Keratinocyte (primary cell): Measurements from ENCODE around the gene TXNDC17. TPM values are rescaled to one million over a fixed set of nuclear protein-coding genes. Genes with fewer than 3 reads are reported as not detected.

ENCODE experiments used
- DNase-seq: peaks from one replicate; pipeline ENCODE4 v3.0.0-alpha.2; 2011; ENCODE audit warnings: low read depth, missing footprints, low spot score
- FAIRE-seq: peaks from 2 replicates; lab custom pipeline; 2011; peaks lifted over from hg19 to GRCh38; lab: Jason Lieb, UNC
- H2AFZ ChIP-seq: 2 replicates; pipeline ENCODE4 v1.6.0; 2012; ENCODE audit warnings: low read length, control low read depth, inconsistent platforms; ENCODE audit not compliant: control insufficient read depth
- H3K27ac ChIP-seq: 2 replicates; pipeline ENCODE4 v1.5.1; 2011; ENCODE audit warnings: low read length; ENCODE audit not compliant: control insufficient read depth, insufficient read depth
- H3K27me3 ChIP-seq: 3 replicates; pipeline ENCODE4 v1.6.0; 2011; ENCODE audit warnings: low read length; ENCODE audit not compliant: control insufficient read depth, insufficient read depth; ENCODE audit errors: extremely low read depth
- H3K36me3 ChIP-seq, 2 experiments: 2 replicates in 1 of 2; 3 replicates in 1 of 2; pipeline ENCODE4 v1.5.1; 2011; ENCODE audit warnings: low read length in 2 of 2, mild to moderate bottlenecking in 1 of 2; ENCODE audit not compliant: control insufficient read depth in 2 of 2, insufficient read depth in 2 of 2; ENCODE audit errors: extremely low read depth in 1 of 2
- H3K4me1 ChIP-seq: 3 replicates; pipeline ENCODE4 v1.5.1; 2011; ENCODE audit warnings: low read length; ENCODE audit not compliant: control insufficient read depth, insufficient read depth; ENCODE audit errors: extremely low read depth
- H3K4me2 ChIP-seq: 3 replicates; pipeline ENCODE4 v1.6.0; 2011; ENCODE audit warnings: low read depth, low read length; ENCODE audit not compliant: control insufficient read depth, insufficient read depth; ENCODE audit errors: extremely low read depth
- H3K4me3 ChIP-seq, 3 experiments: fragments of 200-600 bp in 1 of 3; sonication (generic) in 1 of 3; 2 replicates in 2 of 3; 3 replicates in 1 of 3; pipeline ENCODE4 v1.5.1; 2011 to 2016; ENCODE audit warnings: low read length in 3 of 3, mild to moderate bottlenecking in 3 of 3, control low read depth in 2 of 3, inconsistent platforms in 1 of 3, low read depth in 1 of 3, mixed read lengths in 1 of 3, mixed run types in 1 of 3, moderate library complexity in 1 of 3; ENCODE audit not compliant: control insufficient read depth in 2 of 3, insufficient read depth in 2 of 3; ENCODE audit errors: extremely low read depth in 1 of 3
- H3K79me2 ChIP-seq: 2 replicates; pipeline ENCODE4 v1.6.0; 2012; ENCODE audit warnings: low read length; ENCODE audit not compliant: control insufficient read depth, insufficient read depth
- H3K9ac ChIP-seq: 3 replicates; pipeline ENCODE4 v1.6.0; 2011; ENCODE audit warnings: low read length; ENCODE audit not compliant: control insufficient read depth, insufficient read depth; ENCODE audit errors: extremely low read depth
- H3K9me1 ChIP-seq: 3 replicates; pipeline ENCODE4 v1.6.0; 2011; ENCODE audit warnings: low read length; ENCODE audit not compliant: control insufficient read depth, insufficient read depth; ENCODE audit errors: extremely low read depth
- H3K9me3 ChIP-seq: 2 replicates; pipeline ENCODE4 v1.5.1; 2012; ENCODE audit warnings: low read depth, low read length; ENCODE audit not compliant: control insufficient read depth
- H4K20me1 ChIP-seq: 3 replicates; pipeline ENCODE4 v1.6.0; 2011; ENCODE audit warnings: low read length; ENCODE audit not compliant: control insufficient read depth, insufficient read depth; ENCODE audit errors: extremely low read depth
- EZH2 ChIP-seq: IDR thresholded peaks from one replicate; pipeline ENCODE4 v1.6.1; 2012; ENCODE audit warnings: inconsistent platforms, mild to moderate bottlenecking, low read length, moderate library complexity
- dilution Hi-C: fragments of 300-500 bp; cut with MboI; formaldehyde crosslinking; loops from one replicate; pipeline ENCODE4 v1.7.0; 2020; ENCODE audit warnings: low sequenced_read_pairs; ENCODE audit not compliant: extremely low pct_ligation_motif_present
- polyA plus RNA-seq, 5 experiments: library from polyadenylated mRNA; depleted of rRNA in 3 of 5; stranded (reverse) in 3 of 5; stranded (forward) in 1 of 5; unstranded in 1 of 5; fragments of >200 nt; gene quantifications; 1 replicate in 1 of 5; 2 replicates in 3 of 5; 3 replicates in 1 of 5; pipeline versions ENCODE4 v1.2.1 to v1.2.3, GENCODE V29; 2011 to 2012; ENCODE audit warnings: missing spikeins in 2 of 5, low read depth in 1 of 5, low replicate concordance in 1 of 5
- TF ChIP-seq, protein P1 (sequence below), 3 experiments: IDR thresholded peaks in 1 of 3; conservative IDR thresholded peaks in 1 of 3; optimal IDR thresholded peaks in 1 of 3; 2 replicates in 2 of 3; 3 replicates in 1 of 3; pipeline versions ENCODE3 to v1.5.1; 2011; ENCODE audit warnings: low read length in 3 of 3, mild to moderate bottlenecking in 3 of 3, moderate library complexity in 2 of 3, control low read depth in 1 of 3, inconsistent platforms in 1 of 3; ENCODE audit not compliant: insufficient read depth in 2 of 3; ENCODE audit errors: extremely low read depth in 1 of 3

Gene TXNDC17
- polyA plus RNA-seq, 1 donor (not counting 4 experiments of a cell fraction or from before 2014, with no cell fraction given), result 1,215 TPM

DNA sequence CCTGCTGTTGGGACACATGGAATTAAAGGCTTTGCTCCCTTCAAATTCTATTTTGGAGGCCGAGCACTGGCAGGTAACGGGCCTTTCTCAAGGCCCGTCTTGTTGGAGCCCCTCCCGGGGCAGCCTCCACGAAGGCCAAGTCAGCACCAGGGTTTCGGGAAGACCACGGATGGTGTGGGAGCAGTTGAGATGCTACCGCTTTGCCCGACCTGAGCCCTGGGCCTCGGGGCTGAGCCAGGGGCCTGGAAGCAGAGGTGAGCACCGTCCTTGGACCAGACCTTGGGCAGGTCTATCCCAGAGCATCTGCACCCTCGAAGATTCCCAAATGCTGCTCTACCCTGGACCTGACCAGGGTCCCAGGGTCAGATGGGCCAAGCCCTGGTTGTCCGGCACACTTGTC, 33.7 kb downstream of the TXNDC17 start:
- Histone ChIP-seq H3K9me1 (no peaks in the 10 kb centered on the region), H3K27me3 (no peaks in the 10 kb centered on the region), H2AFZ (no peak overlapping the region), H3K27ac (no peak overlapping the region), H3K79me2 (no peaks in the 10 kb centered on the region), H3K4me2 (no peak overlapping the region), H3K4me1 (peaks cover 27% of the 10 kb centered on the region), H4K20me1 (no peaks in the 10 kb centered on the region), H3K4me3 (no peak overlapping the region), H3K9me3 (no peaks in the 10 kb centered on the region), H3K36me3 (no peaks in the 10 kb centered on the region), H3K9ac (no peak overlapping the region)
- DNase-seq (no peak), FAIRE-seq (no peak)
- dilution Hi-C loops, result no loop called here
- TF ChIP-seq, protein P1, sequence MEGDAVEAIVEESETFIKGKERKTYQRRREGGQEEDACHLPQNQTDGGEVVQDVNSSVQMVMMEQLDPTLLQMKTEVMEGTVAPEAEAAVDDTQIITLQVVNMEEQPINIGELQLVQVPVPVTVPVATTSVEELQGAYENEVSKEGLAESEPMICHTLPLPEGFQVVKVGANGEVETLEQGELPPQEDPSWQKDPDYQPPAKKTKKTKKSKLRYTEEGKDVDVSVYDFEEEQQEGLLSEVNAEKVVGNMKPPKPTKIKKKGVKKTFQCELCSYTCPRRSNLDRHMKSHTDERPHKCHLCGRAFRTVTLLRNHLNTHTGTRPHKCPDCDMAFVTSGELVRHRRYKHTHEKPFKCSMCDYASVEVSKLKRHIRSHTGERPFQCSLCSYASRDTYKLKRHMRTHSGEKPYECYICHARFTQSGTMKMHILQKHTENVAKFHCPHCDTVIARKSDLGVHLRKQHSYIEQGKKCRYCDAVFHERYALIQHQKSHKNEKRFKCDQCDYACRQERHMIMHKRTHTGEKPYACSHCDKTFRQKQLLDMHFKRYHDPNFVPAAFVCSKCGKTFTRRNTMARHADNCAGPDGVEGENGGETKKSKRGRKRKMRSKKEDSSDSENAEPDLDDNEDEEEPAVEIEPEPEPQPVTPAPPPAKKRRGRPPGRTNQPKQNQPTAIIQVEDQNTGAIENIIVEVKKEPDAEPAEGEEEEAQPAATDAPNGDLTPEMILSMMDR (optimal IDR thresholded peaks at IDR 0.05 in 1 of 3, IDR thresholded peaks at IDR 0.05 in 1 of 3, conservative IDR thresholded peaks at IDR 0.05 in 1 of 3; ENCODE audit: extremely low read depth in 1 of 3, insufficient read depth in 2 of 3, low read length in 3 of 3), result no peak
- TF ChIP-seq EZH2, result no peak

DNA sequence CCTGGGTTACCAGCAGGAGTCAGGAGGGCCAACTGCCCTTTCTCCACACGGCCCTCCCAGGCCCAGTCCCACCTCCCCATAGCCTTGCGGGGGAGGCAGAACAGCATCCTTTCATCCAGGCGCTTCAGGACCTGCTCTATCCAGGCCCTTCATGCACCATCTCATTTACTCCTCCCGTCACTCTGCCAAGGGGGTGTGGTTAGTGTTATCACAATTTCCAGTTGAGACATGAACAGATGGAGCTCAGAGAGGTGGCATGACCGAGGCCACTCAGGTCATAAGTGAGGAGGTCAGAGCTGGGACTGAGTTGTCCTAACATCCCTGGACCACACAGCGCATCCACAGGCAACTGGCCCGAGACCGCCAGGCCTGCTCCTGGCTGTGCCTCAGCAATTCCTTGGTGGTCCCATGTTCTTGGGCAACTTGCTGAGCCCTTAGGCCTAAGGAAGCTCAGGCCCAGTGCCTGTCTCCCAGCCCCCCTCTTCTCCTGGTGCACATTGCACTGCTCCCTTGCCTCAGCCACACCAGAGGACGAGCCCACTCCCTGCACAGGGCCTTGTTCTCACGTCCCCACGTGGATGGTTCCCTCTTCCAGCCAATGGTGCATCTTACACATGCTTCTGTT, 34.5 kb downstream of the TXNDC17 start:
- Histone ChIP-seq H3K27ac (no peak overlapping the region), H3K9me1 (no peaks in the 10 kb centered on the region), H4K20me1 (no peaks in the 10 kb centered on the region), H2AFZ (no peak overlapping the region), H3K4me3 (no peak overlapping the region), H3K27me3 (no peaks in the 10 kb centered on the region), H3K4me1 (peaks cover 21% of the 10 kb centered on the region), H3K9ac (no peak overlapping the region), H3K9me3 (no peaks in the 10 kb centered on the region), H3K36me3 (no peaks in the 10 kb centered on the region), H3K79me2 (no peaks in the 10 kb centered on the region), H3K4me2 (no peak overlapping the region)
- DNase-seq (no peak), FAIRE-seq (no peak)
- dilution Hi-C loops, result no loop called here
- no peak for TF ChIP-seq EZH2
- TF ChIP-seq, protein P1 (optimal IDR thresholded peaks at IDR 0.05 in 1 of 3, IDR thresholded peaks at IDR 0.05 in 1 of 3, conservative IDR thresholded peaks at IDR 0.05 in 1 of 3; ENCODE audit: extremely low read depth in 1 of 3, insufficient read depth in 2 of 3, low read length in 3 of 3), result no peak
